KG1 (cell line): ENCODE measurements around the gene ADAMTS9.

ENCODE experiments used
- DNase-seq: peaks from one replicate; lab custom pipeline; 2025; lab: John Stamatoyannopoulos, UW

ADAMTS9 gene

DNA sequence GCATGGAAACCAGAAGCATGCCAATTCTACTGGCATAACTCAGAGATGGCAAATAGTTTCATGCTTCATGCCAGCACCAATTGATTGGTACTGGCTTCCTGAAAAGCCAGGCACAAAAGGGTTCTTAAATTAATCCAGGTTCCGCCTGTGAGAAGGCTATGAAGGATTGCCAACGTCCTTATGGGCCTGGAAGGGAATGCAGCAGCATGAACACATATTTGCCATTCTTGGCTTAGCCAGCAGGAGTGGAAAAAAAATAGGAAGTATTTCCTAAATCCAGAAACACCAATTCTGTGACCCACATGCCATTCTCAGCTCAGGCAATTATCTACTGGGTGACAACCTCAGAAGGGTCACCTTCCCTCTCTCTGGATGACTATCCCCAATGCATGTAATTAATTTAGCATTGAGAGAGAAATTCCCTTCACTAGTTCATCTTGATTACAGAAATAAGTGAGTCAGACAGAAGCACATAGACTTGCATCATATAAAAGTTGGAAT, 36.0 kb downstream of the ADAMTS9 start:
- no peak for DNase-seq

GRCh38 chr3:64651303-64651702, 36.5 kb downstream of the ADAMTS9 start:
- no peak for DNase-seq

GRCh38 chr3:64650715-64651114, 37.1 kb downstream of the ADAMTS9 start:
- no peak for DNase-seq

GRCh38 chr3:64650096-64650622, 37.6 kb downstream of the ADAMTS9 start:
- DNase-seq, result no peak

- no peak for DNase-seq
These were observed 38.6 kb downstream of the ADAMTS9 start for GRCh38 chr3:64648927-64649906.

DNA sequence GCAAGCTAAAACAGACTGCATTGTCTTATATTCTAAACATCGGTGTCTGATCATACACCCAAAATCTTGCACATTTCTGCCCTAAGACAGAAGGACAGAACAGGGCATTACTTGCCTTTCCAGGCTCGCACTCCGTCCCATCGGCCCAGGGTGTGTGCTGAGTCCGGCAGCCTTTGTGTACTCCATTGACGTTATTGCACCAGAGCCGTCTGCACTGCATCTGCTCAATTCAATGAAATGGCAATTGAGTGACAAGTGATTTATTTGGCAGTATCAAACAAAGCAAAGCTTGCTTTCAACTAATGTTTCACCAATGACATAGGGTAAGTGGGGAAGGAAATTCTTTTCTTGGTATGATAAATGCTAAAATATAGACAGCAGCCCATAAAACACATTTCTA, 40.0 kb downstream of the ADAMTS9 start:
- no peak for DNase-seq

DNA sequence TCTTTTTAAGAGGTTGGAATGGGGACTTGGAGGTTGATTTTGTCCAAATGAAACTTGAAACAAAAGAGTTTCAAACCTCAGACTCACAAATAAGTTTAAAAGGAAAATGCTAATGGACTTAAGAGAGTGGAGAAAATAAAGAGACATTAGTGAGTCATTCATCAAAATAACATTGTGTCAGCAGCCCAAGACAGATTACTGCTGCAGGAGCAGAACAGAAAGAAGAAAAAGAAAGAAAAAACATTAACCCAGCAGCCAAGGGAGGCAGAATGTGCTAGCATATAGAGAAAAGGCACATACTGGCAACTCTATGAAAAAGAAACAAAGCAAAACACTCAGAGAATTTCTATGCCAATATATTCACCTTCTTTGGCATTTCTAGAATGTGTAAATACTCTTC, 42.6 kb downstream of the ADAMTS9 start:
- DNase-seq, result no peak

DNA sequence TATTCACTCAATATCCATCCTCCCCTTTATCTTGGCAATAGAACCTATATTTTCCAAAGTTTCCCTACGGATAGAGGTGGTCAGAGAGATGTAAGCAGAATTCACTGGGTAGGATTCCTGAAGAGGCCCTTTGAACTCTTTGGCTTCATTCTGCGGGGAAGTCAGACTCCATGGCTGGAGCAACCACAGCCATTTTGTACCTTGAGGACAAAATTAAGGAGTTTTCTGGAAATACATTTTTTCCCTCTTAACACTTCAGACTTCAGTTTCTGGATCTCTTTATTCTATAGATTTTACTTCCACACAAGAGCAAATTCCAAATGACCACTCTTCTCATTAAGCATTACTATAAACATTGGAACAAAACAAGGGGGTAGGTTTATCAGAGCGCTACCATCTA, 43.3 kb downstream of the ADAMTS9 start:
- DNase-seq, result no peak

GRCh38 chr3:64642327-64643151, 45.3 kb downstream of the ADAMTS9 start:
- DNase-seq, result no peak

GRCh38 chr3:64638981-64639481, 48.8 kb downstream of the ADAMTS9 start:
- DNase-seq, result no peak

DNA sequence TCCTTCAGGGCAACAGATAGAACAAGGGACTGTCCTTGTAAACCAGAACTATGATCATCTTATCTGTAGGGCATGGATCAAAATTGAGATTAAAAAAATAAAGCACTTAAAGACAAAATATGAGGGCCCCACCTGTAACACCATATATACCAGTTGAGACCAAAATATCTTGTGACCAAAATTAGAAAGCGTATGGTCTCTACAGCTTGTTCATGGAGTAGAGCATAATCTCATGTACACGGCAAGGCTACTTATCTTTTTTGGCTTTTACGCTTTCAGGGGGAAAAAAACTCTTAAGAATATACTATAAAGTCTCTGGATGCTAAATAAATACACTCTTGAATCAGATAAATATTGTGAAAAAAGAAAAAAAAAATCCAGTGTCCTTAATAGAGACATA, 49.3 kb downstream of the ADAMTS9 start:
- DNase-seq, result no peak

DNA sequence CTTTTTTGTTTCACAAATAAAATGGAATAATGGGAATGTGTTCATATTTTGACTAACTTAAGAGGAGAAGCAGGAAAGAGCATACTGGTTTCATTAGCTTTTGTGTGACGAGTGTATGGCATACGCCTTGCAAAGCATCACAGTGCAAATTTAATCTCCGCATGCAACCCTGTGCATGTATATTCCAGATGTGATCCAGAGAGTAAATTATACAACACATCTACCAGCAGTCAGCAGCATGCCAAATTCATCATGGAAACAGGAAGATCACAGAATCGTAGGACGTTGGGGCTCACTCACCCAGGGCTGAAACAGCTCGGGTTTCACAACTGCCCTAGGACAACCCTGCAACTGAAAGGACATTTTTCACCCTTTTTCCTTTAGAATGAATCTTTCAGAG, 53.4 kb downstream of the ADAMTS9 start:
- no peak for DNase-seq

DNA sequence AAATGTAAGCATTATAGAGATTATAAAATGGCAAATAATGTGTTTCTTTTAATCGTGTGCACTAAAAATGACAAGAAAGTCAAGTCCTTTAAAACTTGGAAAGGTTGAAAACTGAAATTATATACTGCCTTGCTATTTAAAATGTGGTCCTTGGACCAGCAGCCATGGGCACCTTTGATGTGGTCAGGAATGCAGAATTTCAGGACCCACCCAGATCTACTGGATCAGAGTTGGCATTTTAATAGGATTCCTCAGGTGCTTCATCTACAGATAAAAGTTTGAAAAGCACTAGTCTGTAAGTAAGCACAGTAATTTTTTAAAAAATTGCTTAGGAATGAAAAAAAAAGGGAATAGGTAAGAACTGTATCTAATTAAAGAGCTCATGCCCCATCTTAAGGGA, 55.8 kb downstream of the ADAMTS9 start:
- DNase-seq, result no peak

DNA sequence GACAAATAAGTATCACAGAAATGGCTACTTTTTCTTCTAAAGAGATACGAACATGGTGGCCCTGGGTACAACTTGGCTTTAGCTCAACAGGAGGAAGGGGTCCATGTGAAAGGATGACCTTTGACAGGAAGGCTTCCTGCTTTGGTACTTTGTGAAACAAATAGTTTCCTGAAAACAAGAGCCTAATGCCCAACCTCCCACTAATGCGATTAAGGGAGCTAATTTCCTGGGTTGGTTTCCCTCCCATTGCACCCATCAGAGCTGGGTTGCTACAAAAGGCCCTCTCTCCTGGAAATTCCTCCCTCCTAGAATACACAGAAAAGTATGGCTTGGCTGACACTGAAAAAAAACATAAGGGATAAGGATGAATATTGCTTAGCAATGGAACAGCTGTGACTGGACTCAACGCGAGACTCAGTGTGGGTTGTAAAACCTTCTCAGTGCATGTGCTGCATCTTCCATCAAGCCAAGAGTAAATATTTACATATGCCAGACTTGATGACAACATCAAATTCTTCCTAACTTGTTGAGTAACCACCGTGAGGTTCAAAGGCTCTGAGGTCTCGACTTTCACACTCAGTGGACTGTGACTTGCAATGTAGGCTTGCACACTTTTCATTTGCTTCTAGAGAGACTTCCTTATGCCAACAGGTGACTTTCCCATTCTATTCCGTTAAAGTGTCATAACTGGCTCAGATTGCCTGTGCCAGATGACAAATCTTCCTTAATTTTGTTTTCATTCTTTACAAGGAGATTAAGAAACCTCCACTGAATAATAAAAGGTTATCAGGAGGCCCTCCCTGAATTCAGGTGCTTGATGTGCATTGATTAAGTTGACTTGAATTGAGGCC, 60.1 kb downstream of the ADAMTS9 start:
- no peak for DNase-seq

DNA sequence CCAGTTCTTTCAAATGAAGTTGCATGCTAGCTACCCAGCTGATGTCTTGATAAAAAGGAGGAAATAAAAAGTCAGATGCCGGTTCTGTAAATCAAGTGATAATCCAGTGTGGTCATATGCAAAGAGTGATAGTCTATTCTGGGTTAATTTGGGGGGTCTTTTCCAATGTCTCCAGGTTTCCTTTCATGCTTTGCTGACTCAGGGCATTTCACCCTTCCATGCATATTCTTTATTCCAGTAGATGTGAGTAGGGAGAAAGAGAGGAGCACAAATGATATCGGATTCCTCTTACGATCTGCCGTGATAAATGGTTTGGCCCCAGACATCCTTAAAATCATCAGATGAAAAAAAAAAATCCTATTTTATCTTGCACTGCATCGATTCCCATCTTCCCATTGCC, 60.8 kb downstream of the ADAMTS9 start:
- DNase-seq, result no peak

- no peak for DNase-seq
These were observed 62.4 kb downstream of the ADAMTS9 start for GRCh38 chr3:64625381-64625780.

DNA sequence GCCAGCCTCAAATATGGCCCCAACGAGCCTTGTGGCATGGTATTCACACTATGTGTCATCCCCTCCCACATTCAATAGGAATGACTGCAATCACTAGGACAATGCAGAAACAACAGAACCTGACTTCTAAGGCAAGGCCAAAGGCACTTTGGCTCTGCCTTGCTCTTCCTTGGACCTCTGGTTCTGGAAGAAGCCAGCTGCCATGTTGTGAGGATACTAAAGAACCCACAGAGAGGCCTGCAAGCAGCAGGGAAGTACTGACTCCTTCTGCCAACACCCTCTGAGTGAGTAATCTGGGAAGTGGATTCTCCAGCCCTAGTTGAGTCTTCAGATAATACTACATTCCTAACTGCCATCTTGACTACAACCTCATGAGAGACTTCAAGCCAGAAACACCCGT, 64.7 kb downstream of the ADAMTS9 start:
- no peak for DNase-seq

GRCh38 chr3:64621726-64622395, 65.9 kb downstream of the ADAMTS9 start:
- DNase-seq, result no peak

- DNase-seq, result no peak
These were observed 66.5 kb downstream of the ADAMTS9 start for GRCh38 chr3:64621275-64621674.

- no peak for DNase-seq
These were observed 67.8 kb downstream of the ADAMTS9 start for GRCh38 chr3:64620020-64620419.

DNA sequence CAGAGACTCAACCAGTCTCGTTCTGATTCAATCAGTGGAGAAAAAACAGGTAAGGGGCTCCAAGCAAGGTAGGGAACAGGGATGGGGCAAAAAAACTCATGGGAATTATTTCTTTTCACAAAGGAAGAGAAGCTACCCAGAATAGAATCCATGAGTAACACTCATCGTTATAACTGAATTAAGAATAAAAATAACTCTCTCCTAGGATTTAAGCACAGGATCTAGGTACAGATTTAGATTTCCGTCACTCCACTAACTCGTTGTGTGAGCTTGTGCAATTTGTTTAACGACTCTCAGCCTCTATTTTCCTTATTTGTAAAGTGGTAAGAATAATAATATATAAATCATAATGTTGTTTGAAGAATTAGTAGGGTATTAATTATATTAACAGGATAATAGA, 68.6 kb downstream of the ADAMTS9 start:
- DNase-seq, result no peak
